CD4-positive, alpha-beta T cell treated with Interleukin-1 beta for 1 hour (primary cell): ENCODE measurements around the gene CAT.
A peak's percentile ranks its signal among the peaks of the same experiment; 100 is the strongest.

Source experiments
- DNase-seq, 2 donors: peaks; one replicate each; pipeline ENCODE4 v3.0.0-alpha.2; 2020 to 2022

The CAT gene

GRCh38 chr11:34461215-34461614 is 22.5 kb downstream of the CAT start:
- DNase-seq = no peak

- no peak for DNase-seq
Measured at GRCh38 chr11:34464591-34465051, 25.9 kb downstream of the CAT start.

- DNase-seq = no peak
Measured at GRCh38 chr11:34466802-34467488, 28.2 kb downstream of the CAT start.

- peak; percentile 17 to 34 for DNase-seq
Measured at GRCh38 chr11:34468209-34468841, 29.6 kb downstream of the CAT start.

- DNase-seq = no peak
Measured at GRCh38 chr11:34473603-34474169, 35.0 kb downstream of the CAT start.

- no peak for DNase-seq
Measured at GRCh38 chr11:34475656-34476055, 36.9 kb downstream of the CAT start.

GRCh38 chr11:34476849-34477248 is 38.1 kb downstream of the CAT start:
- DNase-seq = no peak

- DNase-seq = no peak
Measured at GRCh38 chr11:34478845-34479663, 40.3 kb downstream of the CAT start.

GRCh38 chr11:34480314-34480713 is 41.6 kb downstream of the CAT start:
- DNase-seq = no peak

GRCh38 chr11:34481307-34481706 is 42.6 kb downstream of the CAT start:
- no peak for DNase-seq

- DNase-seq = no peak
Measured at GRCh38 chr11:34483106-34483874, 44.6 kb downstream of the CAT start.

GRCh38 chr11:34487430-34487829 is 48.7 kb downstream of the CAT start:
- no peak for DNase-seq

- DNase-seq = no peak
Measured at GRCh38 chr11:34488855-34489557, 50.3 kb downstream of the CAT start.

GRCh38 chr11:34490304-34490703 is 51.6 kb downstream of the CAT start:
- no peak for DNase-seq

GRCh38 chr11:34492806-34493414 is 54.2 kb downstream of the CAT start:
- DNase-seq = peak; percentile 30 to 38

- no peak for DNase-seq
Measured at GRCh38 chr11:34493468-34493867, 54.7 kb downstream of the CAT start.

- DNase-seq = no peak
Measured at GRCh38 chr11:34493926-34494595, 55.3 kb downstream of the CAT start.

- DNase-seq = no peak
Measured at GRCh38 chr11:34495239-34495723, 56.5 kb downstream of the CAT start.

GRCh38 chr11:34495724-34496377 is 57.1 kb downstream of the CAT start:
- DNase-seq = no peak
